Activated CD8-positive, alpha-beta T cell treated with anti-CD3 and anti-CD28 coated beads, Interleukin-2, amount 10 ng/mL, durations not matched to agents 7 days and 5 days (primary cell): ENCODE data around the gene NACC1. TPM values are rescaled to one million over a fixed set of nuclear protein-coding genes. Genes with fewer than 3 reads are reported as not detected.

ENCODE experiments used
- ATAC-seq: fragments of 150-1000 bp; cut with Tn5 transposase; one replicate; pipeline ENCODE4 v1.10.0; 2021; ENCODE audit warnings: moderate library complexity
- CTCF ChIA-PET: fragments of 350-600 bp; sonication (Branson Sonifier 250); formaldehyde crosslinking; loops from one replicate; lab custom pipeline; 2021; ENCODE audit warnings: antibody characterized with exemption; lab: Charles Lee
- POLR2A ChIA-PET: fragments of 350-600 bp; sonication (Branson Sonifier 250); formaldehyde crosslinking; loops from one replicate; lab custom pipeline; 2021; ENCODE audit warnings: antibody characterized with exemption; lab: Charles Lee
- DNase-seq: peaks from one replicate; pipeline ENCODE4 v3.0.0-alpha.2; 2020
- H3K27ac Mint-ChIP-seq: one replicate; pipeline ENCODE4 v1.8.0; 2021; ENCODE audit warnings: mild to moderate bottlenecking, mixed read lengths
- H3K27me3 Mint-ChIP-seq: one replicate; pipeline ENCODE4 v1.8.0; 2021; ENCODE audit warnings: low read depth, mixed read lengths
- H3K36me3 Mint-ChIP-seq: one replicate; pipeline ENCODE4 v1.8.0; 2021; ENCODE audit warnings: low read depth, mixed read lengths
- H3K4me1 Mint-ChIP-seq: one replicate; pipeline ENCODE4 v1.8.0; 2021; ENCODE audit warnings: low read depth, mixed read lengths
- H3K4me3 Mint-ChIP-seq: one replicate; pipeline ENCODE4 v1.8.0; 2021; ENCODE audit warnings: mild to moderate bottlenecking, mixed read lengths
- H3K9me3 Mint-ChIP-seq: one replicate; pipeline ENCODE4 v1.8.0; 2022; ENCODE audit warnings: mixed read lengths; ENCODE audit not compliant: insufficient read depth
- total RNA-seq, 2 experiments: library from RNA; stranded (reverse); gene quantifications; one replicate each; pipeline ENCODE4 v1.2.3, GENCODE V29; 2021

Gene NACC1
- total RNA-seq, 2 experiments from 2014 or later: 74.6 to 84.8 TPM

DNA sequence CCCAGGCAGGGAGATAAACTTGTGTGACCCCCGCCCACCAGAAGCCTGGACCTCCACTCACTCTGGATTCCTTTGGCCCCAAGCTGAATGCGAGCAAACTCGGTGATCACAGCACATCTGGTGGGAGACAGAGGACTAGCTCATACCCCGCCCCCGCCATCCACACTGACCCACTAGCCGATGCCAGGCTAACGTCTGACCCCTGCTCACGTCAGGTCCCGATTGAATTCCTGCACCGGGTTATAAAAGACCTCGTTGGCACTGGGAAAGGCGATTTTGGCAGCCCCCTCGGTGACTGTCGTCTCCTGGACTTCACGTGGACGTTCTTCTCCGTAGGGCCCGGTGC is 2.2 kb upstream of the NACC1 start:
- DNase-seq: no peak
- peak overlapping the region; percentile 96 for H3K27ac Mint-ChIP-seq
- H3K27me3 Mint-ChIP-seq: no peaks in the 10 kb centered on the region
- no peaks in the 10 kb centered on the region for H3K9me3 Mint-ChIP-seq
- peaks cover 37% of the 10 kb centered on the region for H3K4me1 Mint-ChIP-seq
- CTCF ChIA-PET: interaction anchor here (4.0 kb wide), 1 partner anchor 11 kb away, joined by 28 read pairs; no protein-coding TSS in a partner anchor
- peak overlapping the region; percentile 97 for H3K4me3 Mint-ChIP-seq
- H3K36me3 Mint-ChIP-seq: peaks cover 14% of the 10 kb centered on the region
- no peak for ATAC-seq
- POLR2A ChIA-PET: interaction anchor here (1.5 to 5.2 kb wide), 3 partner anchors 11 to 39 kb away, joined by 5 to 64 read pairs (median 13); no protein-coding TSS in a partner anchor

DNA sequence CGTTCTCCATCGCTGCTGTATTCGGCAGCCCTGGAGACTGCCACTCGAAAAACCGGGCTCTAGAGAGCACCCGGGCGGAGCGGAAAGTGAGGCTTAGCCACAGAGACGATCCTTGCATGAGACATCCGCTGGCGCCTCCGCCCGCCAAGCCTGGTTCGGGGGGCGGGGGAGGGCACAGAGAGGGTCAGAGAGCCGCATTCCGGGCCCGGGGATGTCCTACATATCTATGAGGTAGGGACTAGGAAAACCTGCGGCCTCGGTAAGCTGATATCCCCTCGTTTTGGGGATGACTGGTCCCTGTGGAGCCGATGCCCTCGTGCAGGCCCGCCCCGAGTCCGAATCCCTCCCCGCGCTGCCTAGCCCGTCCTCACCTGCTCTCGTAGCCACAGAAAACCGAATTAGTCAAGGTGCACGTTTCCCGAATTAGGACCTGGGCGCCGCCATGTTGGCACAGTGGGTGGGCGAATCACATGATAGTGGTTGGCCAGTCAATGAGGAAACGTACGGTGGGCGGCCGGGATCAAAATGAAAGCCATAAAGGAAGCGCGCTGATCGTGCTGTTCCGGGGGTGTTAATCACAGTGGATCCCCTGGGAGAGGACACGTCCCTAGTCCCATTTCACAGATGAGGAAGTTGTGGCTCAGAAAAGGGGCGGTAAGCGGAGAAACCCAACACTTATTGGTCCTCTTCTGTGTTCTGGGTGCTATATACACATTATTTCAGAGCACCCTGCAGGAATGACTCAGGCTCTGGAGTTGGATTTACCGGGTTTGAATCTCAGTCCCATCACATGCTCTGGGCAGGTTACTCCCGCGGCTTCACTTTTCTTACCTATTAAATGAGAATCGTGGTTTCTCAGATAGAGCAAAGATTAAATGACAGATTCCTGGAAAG is 1.5 kb upstream of the NACC1 start, which contains the start of gene TRMT1:
Gene TRMT1, minus strand, starts transcription at position 459 of the 894 bp plus-strand sequence. Its CDS starts 341 bp downstream, at position 118.
- ATAC-seq (peak; percentile 65), DNase-seq (peak; percentile 95)
- POLR2A ChIA-PET: interaction anchor here (1.2 to 5.2 kb wide), 7 partner anchors 12 to 47 kb away, joined by 4 to 64 read pairs (median 11); partner anchors contain the start of genes IER2 and STX10
- Mint-ChIP-seq H3K27me3 (no peaks in the 10 kb centered on the region), H3K36me3 (peaks cover 14% of the 10 kb centered on the region), H3K4me1 (peaks cover 42% of the 10 kb centered on the region), H3K4me3 (peak within 1 kb of the TSS; percentile 97), H3K9me3 (no peaks in the 10 kb centered on the region), H3K27ac (peak within 1 kb of the TSS; percentile 96)
- CTCF ChIA-PET: interaction anchor here (2.0 to 4.0 kb wide), 3 partner anchors 12 to 151 kb away, joined by 7 to 28 read pairs (median 8); partner anchors contain the start of genes IER2 and STX10

DNA sequence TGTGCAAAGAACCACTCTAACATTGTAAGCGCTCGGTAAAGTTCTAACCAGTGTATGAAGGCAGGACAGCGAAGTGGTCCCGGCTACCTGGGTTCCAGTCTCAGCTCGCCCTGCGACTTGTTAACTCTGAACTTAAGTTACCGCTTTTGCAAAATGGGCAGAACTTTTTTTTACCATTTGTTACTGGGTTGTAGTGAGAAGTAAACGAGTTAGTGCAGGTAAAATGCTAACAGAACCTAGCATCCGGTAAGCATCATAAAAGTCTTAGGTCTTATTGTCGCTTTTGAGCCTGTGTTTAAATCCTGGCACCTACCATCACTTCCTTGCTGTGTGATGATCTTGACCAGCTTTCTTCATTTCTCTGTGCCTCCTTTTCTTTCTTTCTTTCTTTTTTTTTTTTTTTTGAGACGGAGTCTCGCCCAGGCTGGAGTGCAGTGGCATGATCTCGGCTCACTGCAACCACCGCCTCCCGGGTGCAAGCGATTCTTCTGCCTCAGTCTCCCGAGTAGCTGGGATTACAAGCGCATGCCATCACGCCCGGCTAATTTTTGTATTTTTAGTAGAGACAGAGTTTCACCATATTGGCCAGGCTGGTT is 790 bp upstream of the NACC1 start:
- Mint-ChIP-seq H3K27me3 (no peaks in the 10 kb centered on the region), H3K27ac (peak overlapping the region; percentile 96), H3K9me3 (no peaks in the 10 kb centered on the region), H3K4me1 (peaks cover 48% of the 10 kb centered on the region), H3K36me3 (peaks cover 15% of the 10 kb centered on the region), H3K4me3 (peak overlapping the region; percentile 97)
- no peak for DNase-seq
- POLR2A ChIA-PET: interaction anchor here (0.8 to 5.2 kb wide), 9 partner anchors 10 to 91 kb away, joined by 3 to 64 read pairs (median 9); partner anchors contain the start of genes IER2 and STX10
- ATAC-seq: peak; percentile 17
- CTCF ChIA-PET: interaction anchor here (0.8 to 4.0 kb wide), 5 partner anchors 12 to 151 kb away, joined by 4 to 28 read pairs (median 7); partner anchors contain the start of genes IER2 and STX10

DNA sequence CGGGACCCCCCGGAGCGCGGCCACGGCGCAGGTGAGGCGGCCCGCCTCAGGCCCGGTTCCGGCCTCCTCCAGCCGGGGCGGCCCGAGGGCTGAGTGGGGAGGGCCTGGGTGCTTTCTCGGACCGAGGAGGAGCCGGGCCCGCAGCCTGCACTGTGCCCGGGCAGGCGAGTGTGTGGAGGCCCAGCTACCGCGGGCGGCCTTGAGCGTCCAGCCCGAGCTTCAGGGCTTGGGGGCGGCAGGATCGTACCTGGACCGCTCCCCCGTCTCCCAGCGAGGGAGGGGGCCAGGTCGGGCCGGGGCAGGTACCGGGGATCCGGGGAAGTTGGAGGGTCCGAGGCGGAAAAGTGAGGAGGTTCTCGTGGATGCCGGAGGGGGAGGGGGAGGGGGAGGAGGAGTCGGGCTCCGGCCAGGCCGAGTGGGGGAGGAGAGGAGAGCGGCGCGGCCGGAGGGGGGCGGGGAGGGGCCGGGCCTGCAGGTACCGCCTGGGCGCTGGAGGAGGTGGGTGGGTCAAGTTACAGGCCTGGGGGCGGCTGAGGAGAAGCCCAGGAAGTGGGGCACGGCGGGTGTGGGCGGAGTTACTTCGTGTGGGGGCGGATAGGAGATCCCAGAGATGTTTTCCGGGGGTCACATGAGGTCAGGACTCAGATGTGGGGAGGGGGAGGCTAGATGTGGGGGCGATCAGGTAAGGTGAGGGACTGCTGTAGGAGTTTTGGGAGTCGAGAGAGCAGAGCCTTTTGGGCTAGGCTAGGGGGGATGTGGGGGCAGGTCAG is 545 bp downstream of the NACC1 start:
- POLR2A ChIA-PET: interaction anchor here (1.0 to 5.2 kb wide), 11 partner anchors 9 to 124 kb away, joined by 3 to 64 read pairs (median 7); partner anchors contain the start of genes IER2 and STX10
- Mint-ChIP-seq H3K27me3 (no peaks in the 10 kb centered on the region), H3K4me3 (peak overlapping the region; percentile 78), H3K36me3 (peaks cover 12% of the 10 kb centered on the region), H3K4me1 (peaks cover 60% of the 10 kb centered on the region), H3K27ac (peak overlapping the region; percentile 84), H3K9me3 (no peaks in the 10 kb centered on the region)
- peak; percentile 13 for ATAC-seq
- peak; percentile 66 for DNase-seq
- CTCF ChIA-PET: interaction anchor here (1.0 to 4.0 kb wide), 5 partner anchors 14 to 153 kb away, joined by 3 to 28 read pairs (median 7); partner anchors contain the start of genes IER2 and STX10

DNA sequence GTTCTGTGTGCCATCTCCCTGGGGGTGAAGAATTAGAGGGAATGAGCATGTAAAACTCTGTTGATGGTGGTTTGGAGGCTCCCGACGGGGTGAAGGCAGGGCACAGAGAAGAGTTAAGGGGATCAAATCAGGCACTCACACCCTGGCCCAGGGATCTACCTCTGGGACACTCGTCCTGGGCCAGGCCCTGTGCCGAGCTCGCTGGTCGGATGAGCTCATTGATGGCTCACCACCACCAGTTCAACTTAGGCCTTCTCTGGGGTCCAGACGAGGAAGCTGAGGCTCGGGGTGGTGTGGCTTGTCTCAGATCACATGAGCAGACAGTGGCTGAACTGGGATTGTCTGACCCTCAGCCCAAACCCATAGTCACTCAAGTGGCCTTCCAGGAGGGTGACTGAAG is 1.6 kb downstream of the NACC1 start:
- Mint-ChIP-seq H3K4me1 (peaks cover 66% of the 10 kb centered on the region), H3K4me3 (peak overlapping the region; percentile 78), H3K27me3 (no peaks in the 10 kb centered on the region), H3K36me3 (peaks cover 12% of the 10 kb centered on the region), H3K9me3 (no peaks in the 10 kb centered on the region), H3K27ac (peak overlapping the region; percentile 84)
- DNase-seq (no peak), ATAC-seq (no peak)
- POLR2A ChIA-PET: interaction anchor here (0.5 to 5.2 kb wide), 7 partner anchors 12 to 342 kb away, joined by 3 to 64 read pairs (median 4); partner anchors contain the start of genes IER2 and STX10
- CTCF ChIA-PET: interaction anchor here (1.5 to 2.2 kb wide), 2 partner anchors 15 to 154 kb away, joined by 3 to 8 read pairs; no protein-coding TSS in a partner anchor

DNA sequence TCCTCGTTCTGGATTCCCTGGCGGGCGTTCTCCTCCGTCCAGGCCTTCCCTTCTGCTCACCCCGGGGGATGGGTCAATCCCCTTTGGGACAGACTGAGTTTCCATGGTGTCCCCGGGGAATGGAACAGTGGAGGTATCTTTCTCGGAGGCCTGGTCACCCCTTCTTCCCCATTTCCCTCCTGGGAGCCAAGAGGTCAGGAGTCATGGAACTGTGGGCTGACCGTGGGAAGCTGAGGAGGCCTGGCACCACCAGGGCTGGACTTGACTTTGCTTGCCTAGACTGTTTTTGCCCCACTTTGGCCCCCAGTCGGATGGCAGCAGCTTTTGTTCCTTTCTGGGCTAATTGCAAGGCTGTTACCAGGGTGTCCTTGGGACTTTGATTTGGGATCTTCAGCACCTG is 2.0 kb downstream of the NACC1 start:
- POLR2A ChIA-PET: interaction anchor here (0.5 to 5.2 kb wide), 7 partner anchors 11 to 343 kb away, joined by 3 to 64 read pairs (median 4); partner anchors contain the start of genes IER2 and STX10
- H3K4me3 Mint-ChIP-seq: no peak overlapping the region

DNA sequence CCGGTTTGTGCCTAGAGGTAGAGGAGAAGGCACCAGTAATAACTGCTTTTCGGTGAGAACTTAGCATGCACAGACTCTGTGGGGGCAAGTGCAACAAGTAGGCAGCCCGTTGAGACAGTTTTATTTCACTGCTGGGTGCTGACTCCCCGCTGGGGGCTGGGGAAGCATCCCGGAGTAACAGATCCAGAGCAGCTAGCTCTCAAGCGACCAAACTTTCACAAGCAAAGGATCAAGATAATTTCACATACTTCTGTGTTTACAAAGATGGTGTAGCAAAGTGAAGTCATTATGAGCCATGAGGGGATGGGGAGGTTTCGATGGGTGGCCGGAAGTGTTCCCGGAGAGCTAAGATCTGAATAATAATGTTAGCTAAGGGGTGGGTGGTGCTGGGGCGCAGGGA is 2.8 kb downstream of the NACC1 start:
- no peak for DNase-seq
- no peak for ATAC-seq
- no peaks in the 10 kb centered on the region for H3K9me3 Mint-ChIP-seq
- ChIA-PET POLR2A (interaction anchor here (0.9 to 1.8 kb wide), 4 partner anchors 10 to 31 kb away, joined by 3 to 5 read pairs (median 4); partner anchors contain the start of genes IER2 and STX10), CTCF (interaction anchor here (2.2 kb wide), 1 partner anchor 16 kb away, joined by 8 read pairs; no protein-coding TSS in a partner anchor)
- H3K4me1 Mint-ChIP-seq: peaks cover 54% of the 10 kb centered on the region
- peaks cover 12% of the 10 kb centered on the region for H3K36me3 Mint-ChIP-seq
- H3K27me3 Mint-ChIP-seq: no peaks in the 10 kb centered on the region
- H3K27ac Mint-ChIP-seq: no peak overlapping the region
- H3K4me3 Mint-ChIP-seq: peak overlapping the region; percentile 22

More for the DNA sequence above, 2.0 kb downstream of the NACC1 start:
- CTCF ChIA-PET: interaction anchor here (1.5 to 2.2 kb wide), 2 partner anchors 15 to 155 kb away, joined by 3 to 8 read pairs; no protein-coding TSS in a partner anchor
- DNase-seq (no peak), ATAC-seq (no peak)
- Mint-ChIP-seq H3K4me1 (peaks cover 62% of the 10 kb centered on the region), H3K27me3 (no peaks in the 10 kb centered on the region), H3K36me3 (peaks cover 12% of the 10 kb centered on the region), H3K9me3 (no peaks in the 10 kb centered on the region), H3K27ac (no peak overlapping the region)

DNA sequence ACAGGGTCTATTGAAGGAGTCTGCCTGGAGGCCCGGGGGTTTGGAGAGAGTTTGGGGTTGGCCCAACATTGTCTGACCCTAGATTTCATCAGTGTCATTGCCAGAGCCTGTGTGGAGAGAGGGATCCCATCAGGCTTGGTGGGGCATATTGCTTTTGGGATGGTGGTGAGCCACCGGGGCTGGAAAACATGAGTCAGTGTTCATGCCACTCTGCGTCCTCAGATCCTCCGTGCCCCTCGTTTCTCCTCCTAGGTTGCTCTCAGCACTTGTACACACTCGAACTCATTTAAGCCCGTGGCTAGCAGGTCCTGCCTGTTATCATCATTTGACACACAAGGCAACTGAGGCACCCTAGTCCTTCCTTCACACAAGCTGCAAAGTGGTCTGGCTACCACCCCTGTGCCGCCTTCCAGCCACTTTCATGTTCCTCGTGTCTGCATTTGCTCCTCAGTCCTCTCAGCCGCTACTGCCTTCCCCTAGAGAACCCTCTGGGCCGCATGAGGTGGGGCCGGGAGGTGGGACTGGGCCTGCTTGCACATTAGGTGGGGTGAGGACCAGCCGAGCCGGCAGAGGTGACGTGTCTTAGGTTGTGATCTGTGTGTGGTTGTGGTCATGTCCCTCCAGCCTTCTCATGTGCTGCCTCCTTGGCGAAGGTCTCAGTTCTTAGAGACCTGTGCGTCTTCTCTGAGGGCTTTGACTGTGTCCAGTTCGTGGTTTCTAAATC is 3.6 kb downstream of the NACC1 start:
- no peak for DNase-seq
- Mint-ChIP-seq H3K36me3 (peaks cover 8% of the 10 kb centered on the region), H3K4me1 (peaks cover 50% of the 10 kb centered on the region), H3K9me3 (no peaks in the 10 kb centered on the region), H3K27me3 (no peaks in the 10 kb centered on the region), H3K4me3 (no peak overlapping the region), H3K27ac (peak overlapping the region; percentile 26)
- ChIA-PET CTCF (interaction anchor here (2.2 kb wide), 1 partner anchor 17 kb away, joined by 8 read pairs; no protein-coding TSS in a partner anchor), POLR2A (interaction anchor here (0.9 to 1.2 kb wide), 2 partner anchors 11 to 30 kb away, joined by 3 to 4 read pairs; no protein-coding TSS in a partner anchor)
- ATAC-seq: no peak

DNA sequence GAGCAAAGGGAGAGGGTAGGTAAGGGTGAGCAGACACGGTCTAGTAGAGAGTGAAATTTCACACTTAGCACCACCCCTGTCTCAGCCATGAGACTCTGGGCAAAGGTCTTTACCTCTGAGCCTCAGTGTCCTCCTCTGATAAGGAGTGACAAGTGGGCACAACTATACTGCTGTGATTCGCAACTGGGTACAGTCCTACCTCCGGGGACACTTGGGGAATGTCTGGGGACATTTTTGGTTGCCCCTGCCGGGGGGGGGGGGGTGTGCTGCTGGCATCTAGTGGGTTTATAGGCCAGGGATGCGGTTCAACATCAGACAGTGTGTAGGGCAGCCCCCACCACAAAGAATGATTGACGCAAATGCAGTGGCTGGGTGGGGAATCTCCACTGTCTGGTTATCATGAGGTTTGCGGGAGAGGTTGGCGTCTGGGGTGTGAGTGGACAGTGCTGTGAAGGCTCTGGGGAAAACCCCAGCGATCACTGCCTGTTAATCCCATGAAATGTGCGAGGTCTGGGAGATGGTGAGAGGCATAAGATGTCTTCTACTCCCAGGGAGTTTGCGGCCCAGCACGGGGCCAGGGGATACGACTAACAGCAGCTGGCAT is 4.3 kb downstream of the NACC1 start:
- Mint-ChIP-seq H3K27ac (peak overlapping the region; percentile 26), H3K4me3 (no peak overlapping the region)

More for the DNA sequence above, 4.3 kb downstream of the NACC1 start:
- Mint-ChIP-seq H3K27me3 (no peaks in the 10 kb centered on the region), H3K4me1 (peaks cover 50% of the 10 kb centered on the region), H3K9me3 (no peaks in the 10 kb centered on the region), H3K36me3 (peaks cover 7% of the 10 kb centered on the region)
- CTCF ChIA-PET: interaction anchor here (1.0 kb wide), 1 partner anchor 18 kb away, joined by 3 read pairs; no protein-coding TSS in a partner anchor
- DNase-seq (no peak), ATAC-seq (no peak)
- POLR2A ChIA-PET: interaction anchor here (1.6 kb wide), 1 partner anchor 30 kb away, joined by 5 read pairs; no protein-coding TSS in a partner anchor
